Measurements from ENCODE around the gene FUT7.
"Not testable (repeated sequence)": the region's sequence is repeated elsewhere in the genome, so short reads cannot be mapped to it uniquely, and the experiment has no call there.

Gene FUT7

GRCh38 chr9:137066096-137066861 is 34.4 kb upstream of the FUT7 start:
- in situ Hi-C loops (cut with HindIII; ENCODE audit: low sequenced_read_pairs) = no loop called here

GRCh38 chr9:137065336-137065967 is 33.6 kb upstream of the FUT7 start:
- TF ChIP-seq CTCF (IDR thresholded peaks at IDR 0.05; ENCODE audit: low read depth, low read length) = no peak
- H3K4me3 ChIP-seq (ENCODE audit: low read depth, low read length) = no peak overlapping the region
- in situ Hi-C loops (cut with HindIII; ENCODE audit: low sequenced_read_pairs) = no loop called here
- no peak for DNase-seq (ENCODE audit: low read depth, low spot score)

More at GRCh38 chr9:137066096-137066861, 34.4 kb upstream of the FUT7 start:
- no peak for DNase-seq (ENCODE audit: low read depth, low spot score)
- H3K4me3 ChIP-seq (ENCODE audit: low read depth, low read length) = no peak overlapping the region
- no peak for TF ChIP-seq CTCF (IDR thresholded peaks at IDR 0.05; ENCODE audit: low read depth, low read length)

GRCh38 chr9:137064880-137065164 is 32.9 kb upstream of the FUT7 start:
- TF ChIP-seq CTCF (IDR thresholded peaks at IDR 0.05; ENCODE audit: low read depth, low read length) = no peak
- in situ Hi-C loops (cut with HindIII; ENCODE audit: low sequenced_read_pairs) = no loop called here
- DNase-seq (ENCODE audit: low read depth, low spot score) = no peak
- no peak overlapping the region for H3K4me3 ChIP-seq (ENCODE audit: low read depth, low read length)

- in situ Hi-C loops (cut with HindIII; ENCODE audit: low sequenced_read_pairs) = no loop called here
- H3K4me3 ChIP-seq (ENCODE audit: low read depth, low read length) = no peak overlapping the region
- DNase-seq (ENCODE audit: low read depth, low spot score) = no peak
- peak; percentile 97 for TF ChIP-seq CTCF (IDR thresholded peaks at IDR 0.05; ENCODE audit: low read depth, low read length)
These were observed 32.4 kb upstream of the FUT7 start for GRCh38 chr9:137064027-137064879.

- no peak for TF ChIP-seq CTCF (IDR thresholded peaks at IDR 0.05; ENCODE audit: low read depth, low read length)
- H3K4me3 ChIP-seq (ENCODE audit: low read depth, low read length) = no peak overlapping the region
- DNase-seq (ENCODE audit: low read depth, low spot score) = no peak
- in situ Hi-C loops (cut with HindIII; ENCODE audit: low sequenced_read_pairs) = no loop called here
These were observed 31.6 kb upstream of the FUT7 start for GRCh38 chr9:137063311-137064026.

GRCh38 chr9:137062798-137063197 is 30.9 kb upstream of the FUT7 start:
- DNase-seq (ENCODE audit: low read depth, low spot score); in situ Hi-C loops (cut with HindIII; ENCODE audit: low sequenced_read_pairs); H3K4me3 ChIP-seq (ENCODE audit: low read depth, low read length): not testable (repeated sequence)

Data from astrocyte of the spinal cord (primary cell).